Glutamatergic neuron (in vitro differentiated cells): ENCODE measurements around the gene MITD1. TPM values are rescaled to one million over a fixed set of nuclear protein-coding genes. Genes with fewer than 3 reads are reported as not detected.

Source experiments
- DNase-seq: peaks from one replicate; pipeline ENCODE4 v3.0.0; 2022
- H3K27ac Mint-ChIP-seq: one replicate; pipeline ENCODE4 v1.8.0; 2020; ENCODE audit warnings: mild to moderate bottlenecking, mixed read lengths, inconsistent platforms; ENCODE audit not compliant: unreplicated experiment
- H3K27me3 Mint-ChIP-seq: one replicate; pipeline ENCODE4 v1.8.0; 2020; ENCODE audit warnings: mild to moderate bottlenecking, moderate library complexity, mixed read lengths, inconsistent platforms; ENCODE audit not compliant: unreplicated experiment
- H3K36me3 Mint-ChIP-seq: one replicate; pipeline ENCODE4 v1.8.0; 2020; ENCODE audit warnings: mild to moderate bottlenecking, mixed read lengths, inconsistent platforms; ENCODE audit not compliant: unreplicated experiment
- H3K4me1 Mint-ChIP-seq: one replicate; pipeline ENCODE4 v1.8.0; 2020; ENCODE audit warnings: mild to moderate bottlenecking, low read depth, mixed read lengths, inconsistent platforms; ENCODE audit not compliant: unreplicated experiment
- H3K4me3 Mint-ChIP-seq: one replicate; pipeline ENCODE4 v1.8.0; 2020; ENCODE audit warnings: mild to moderate bottlenecking, mixed read lengths, inconsistent platforms; ENCODE audit not compliant: unreplicated experiment
- H3K9me3 Mint-ChIP-seq: one replicate; pipeline ENCODE4 v1.8.0; 2020; ENCODE audit warnings: mild to moderate bottlenecking, moderate library complexity, mixed read lengths, inconsistent platforms; ENCODE audit not compliant: unreplicated experiment
- total RNA-seq: library from RNA; stranded (reverse); fragmentation: NEBNext Ultra II Directional; extraction: Animal tissue kit (Norgen Biotek cat#: 25700); gene quantifications from one replicate; pipeline ENCODE4 v1.2.1, GENCODE V29; 2021; ENCODE audit not compliant: unreplicated experiment
- TF ChIP-seq, protein P1 (sequence below): fragments of 200-600 bp; sonication (generic); IDR thresholded peaks from one replicate; pipeline ENCODE4 v1.5.0; 2021; ENCODE audit not compliant: partially characterized antibody, unreplicated experiment

Gene MITD1
- total RNA-seq, 1 donor from 2014 or later = 18.6 TPM

DNA sequence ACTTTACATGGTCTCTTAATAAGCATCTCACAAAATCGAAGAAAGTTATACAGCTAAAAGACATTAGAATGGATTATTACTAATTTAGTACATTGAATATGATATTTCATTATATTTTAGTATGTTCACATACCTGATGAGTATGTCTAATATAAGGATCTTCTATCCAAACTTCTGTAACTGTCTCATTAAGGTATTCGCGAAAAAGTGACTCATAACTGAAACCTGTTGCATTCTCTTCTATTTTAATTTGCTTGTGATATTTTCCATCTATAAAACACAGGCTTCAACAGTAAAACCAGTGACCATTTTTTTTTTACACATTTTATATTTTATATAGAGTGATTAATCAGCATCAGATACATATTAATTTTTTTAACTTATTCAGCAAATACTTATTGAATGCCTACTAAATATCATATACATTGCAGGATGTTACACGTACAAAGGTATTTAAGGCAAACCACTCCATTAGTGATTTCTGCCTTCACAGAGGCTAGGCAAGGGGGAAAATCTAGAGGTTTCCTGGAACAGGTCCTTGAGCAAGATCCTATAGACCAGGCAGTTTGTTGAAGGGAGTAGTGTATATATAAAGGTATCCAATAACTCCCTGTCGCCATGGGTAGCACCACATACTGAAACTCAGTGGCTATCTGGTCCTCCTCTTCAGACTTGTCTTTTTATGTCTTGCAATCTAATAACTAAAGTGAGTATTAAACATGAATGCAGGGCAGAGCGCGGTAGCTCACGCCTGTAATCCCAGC, 9.3 kb downstream of the MITD1 start:
- no peak overlapping the region for H3K27ac Mint-ChIP-seq
- TF ChIP-seq, protein P1, sequence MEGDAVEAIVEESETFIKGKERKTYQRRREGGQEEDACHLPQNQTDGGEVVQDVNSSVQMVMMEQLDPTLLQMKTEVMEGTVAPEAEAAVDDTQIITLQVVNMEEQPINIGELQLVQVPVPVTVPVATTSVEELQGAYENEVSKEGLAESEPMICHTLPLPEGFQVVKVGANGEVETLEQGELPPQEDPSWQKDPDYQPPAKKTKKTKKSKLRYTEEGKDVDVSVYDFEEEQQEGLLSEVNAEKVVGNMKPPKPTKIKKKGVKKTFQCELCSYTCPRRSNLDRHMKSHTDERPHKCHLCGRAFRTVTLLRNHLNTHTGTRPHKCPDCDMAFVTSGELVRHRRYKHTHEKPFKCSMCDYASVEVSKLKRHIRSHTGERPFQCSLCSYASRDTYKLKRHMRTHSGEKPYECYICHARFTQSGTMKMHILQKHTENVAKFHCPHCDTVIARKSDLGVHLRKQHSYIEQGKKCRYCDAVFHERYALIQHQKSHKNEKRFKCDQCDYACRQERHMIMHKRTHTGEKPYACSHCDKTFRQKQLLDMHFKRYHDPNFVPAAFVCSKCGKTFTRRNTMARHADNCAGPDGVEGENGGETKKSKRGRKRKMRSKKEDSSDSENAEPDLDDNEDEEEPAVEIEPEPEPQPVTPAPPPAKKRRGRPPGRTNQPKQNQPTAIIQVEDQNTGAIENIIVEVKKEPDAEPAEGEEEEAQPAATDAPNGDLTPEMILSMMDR = no peak
- H3K4me3 Mint-ChIP-seq = no peak overlapping the region
- no peaks in the 10 kb centered on the region for H3K9me3 Mint-ChIP-seq
- DNase-seq = no peak
- no peaks in the 10 kb centered on the region for H3K27me3 Mint-ChIP-seq
- no peaks in the 10 kb centered on the region for H3K36me3 Mint-ChIP-seq
- no peaks in the 10 kb centered on the region for H3K4me1 Mint-ChIP-seq

DNA sequence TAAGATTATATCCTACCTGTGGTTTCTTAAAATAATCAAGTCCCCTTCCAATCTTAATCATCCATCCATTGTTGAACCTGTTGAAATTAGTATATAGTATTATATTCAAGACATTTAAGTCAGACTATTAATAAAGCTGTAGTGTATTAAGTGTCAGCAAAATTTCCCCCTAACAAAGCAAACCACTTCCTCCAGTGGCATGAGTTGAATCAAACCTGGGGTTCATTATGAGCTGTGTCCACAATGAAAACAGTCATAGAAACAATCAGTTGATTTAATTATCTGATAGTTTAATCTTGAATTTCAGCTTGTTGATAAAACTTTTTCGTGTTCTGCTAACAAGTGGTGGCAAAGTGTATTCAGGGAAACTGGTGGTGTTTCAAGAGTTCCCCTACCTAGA, 11.3 kb downstream of the MITD1 start:
- no peak for DNase-seq
- no peak overlapping the region for H3K27ac Mint-ChIP-seq
- TF ChIP-seq, protein P1 = no peak
- no peaks in the 10 kb centered on the region for H3K9me3 Mint-ChIP-seq
- H3K4me3 Mint-ChIP-seq = no peak overlapping the region
- no peaks in the 10 kb centered on the region for H3K36me3 Mint-ChIP-seq
- no peaks in the 10 kb centered on the region for H3K27me3 Mint-ChIP-seq
- H3K4me1 Mint-ChIP-seq = no peaks in the 10 kb centered on the region

DNA sequence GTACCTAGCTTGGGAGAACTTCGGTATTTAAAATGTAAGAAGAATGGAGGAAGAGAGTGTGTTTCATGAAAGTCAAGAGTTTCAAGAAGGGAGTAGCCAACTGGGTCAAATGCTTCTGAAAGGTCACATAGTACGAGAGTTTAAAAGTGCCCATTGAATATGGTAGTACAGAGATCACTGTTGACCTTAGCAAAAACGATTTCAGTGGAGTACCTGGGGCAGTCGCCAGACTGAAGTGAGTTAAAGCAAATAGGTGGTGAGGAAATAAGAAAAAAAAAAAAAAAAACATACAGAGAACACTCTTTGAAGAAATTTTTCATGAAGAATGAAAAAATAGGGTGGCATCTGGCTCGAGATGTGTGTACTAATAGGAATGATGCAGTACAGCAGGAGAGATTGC, 14.6 kb downstream of the MITD1 start:
- Mint-ChIP-seq H3K27ac (no peak overlapping the region), H3K4me3 (no peak overlapping the region), H3K9me3 (no peaks in the 10 kb centered on the region), H3K4me1 (no peaks in the 10 kb centered on the region), H3K36me3 (no peaks in the 10 kb centered on the region), H3K27me3 (no peaks in the 10 kb centered on the region)
- TF ChIP-seq, protein P1 = no peak
- DNase-seq = no peak

DNA sequence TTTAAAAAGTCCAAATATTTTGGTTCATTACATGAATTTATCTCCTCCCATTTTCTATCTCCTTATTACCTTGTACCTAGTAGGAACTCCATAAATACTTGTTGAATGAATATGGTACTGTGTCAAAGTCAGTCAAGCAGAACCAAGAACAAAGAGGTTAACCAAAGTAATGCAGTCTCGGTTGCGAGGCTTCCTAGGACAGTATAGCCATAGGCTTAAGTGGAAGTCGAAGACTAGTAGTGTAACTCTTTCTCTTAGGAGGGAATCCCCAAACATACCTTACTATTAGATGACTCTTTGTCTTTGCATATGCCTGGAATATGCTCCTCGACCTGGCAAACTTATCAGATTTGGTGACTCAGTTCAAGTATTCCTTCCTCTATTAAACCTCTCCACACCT, 21.3 kb downstream of the MITD1 start:
- Mint-ChIP-seq H3K27me3 (peaks cover 1% of the 10 kb centered on the region), H3K4me1 (peaks cover 3% of the 10 kb centered on the region), H3K9me3 (peaks cover 2% of the 10 kb centered on the region), H3K36me3 (no peaks in the 10 kb centered on the region), H3K4me3 (no peak overlapping the region), H3K27ac (no peak overlapping the region)
- DNase-seq = no peak
- TF ChIP-seq, protein P1 = no peak

GRCh38 chr2:99158599-99158998, 22.3 kb downstream of the MITD1 start:
- TF ChIP-seq, protein P1 = no peak
- no peak for DNase-seq
- Mint-ChIP-seq H3K4me3 (no peak overlapping the region), H3K9me3 (peaks cover 2% of the 10 kb centered on the region), H3K27me3 (peaks cover 1% of the 10 kb centered on the region), H3K4me1 (peaks cover 3% of the 10 kb centered on the region), H3K36me3 (no peaks in the 10 kb centered on the region), H3K27ac (no peak overlapping the region)
